ENCODE data around the gene RPTOR.

The RPTOR gene

DNA sequence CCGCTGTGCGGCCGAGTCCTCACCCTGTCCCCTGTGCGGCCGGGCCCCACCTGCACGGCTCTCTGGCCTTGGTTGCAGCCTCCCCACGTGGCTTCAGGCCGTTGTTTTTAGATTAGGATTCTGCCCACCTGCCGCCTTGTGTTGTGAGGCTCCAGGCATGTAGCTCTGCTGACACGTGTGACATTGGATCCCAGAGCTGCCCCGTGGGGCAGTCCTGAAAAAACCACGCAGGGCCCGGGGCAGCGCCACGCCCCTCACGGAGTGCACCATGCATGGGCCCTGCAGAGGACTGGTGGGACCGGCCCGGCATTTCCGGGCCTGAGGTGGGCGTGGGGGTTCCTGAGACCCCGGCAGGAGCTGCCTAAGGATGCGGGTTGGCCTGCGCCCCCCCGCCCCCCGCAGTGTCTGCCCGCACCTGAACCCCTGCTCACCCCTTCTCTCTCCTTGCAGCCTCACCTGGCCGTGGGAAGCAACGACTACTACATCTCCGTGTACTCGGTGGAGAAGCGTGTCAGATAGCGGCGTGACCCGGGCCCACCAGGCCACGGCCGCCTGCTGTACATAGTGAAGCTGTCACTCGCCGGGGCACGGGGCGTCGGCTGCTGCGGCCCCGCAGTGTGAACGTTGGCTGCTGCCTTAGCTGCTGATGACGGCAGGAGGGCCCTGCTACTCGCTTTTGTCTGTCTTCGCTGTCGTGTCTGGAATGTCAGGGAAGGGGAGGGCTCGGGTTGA, 419.3 kb downstream of the RPTOR start:
- TF ChIP-seq, protein P1, sequence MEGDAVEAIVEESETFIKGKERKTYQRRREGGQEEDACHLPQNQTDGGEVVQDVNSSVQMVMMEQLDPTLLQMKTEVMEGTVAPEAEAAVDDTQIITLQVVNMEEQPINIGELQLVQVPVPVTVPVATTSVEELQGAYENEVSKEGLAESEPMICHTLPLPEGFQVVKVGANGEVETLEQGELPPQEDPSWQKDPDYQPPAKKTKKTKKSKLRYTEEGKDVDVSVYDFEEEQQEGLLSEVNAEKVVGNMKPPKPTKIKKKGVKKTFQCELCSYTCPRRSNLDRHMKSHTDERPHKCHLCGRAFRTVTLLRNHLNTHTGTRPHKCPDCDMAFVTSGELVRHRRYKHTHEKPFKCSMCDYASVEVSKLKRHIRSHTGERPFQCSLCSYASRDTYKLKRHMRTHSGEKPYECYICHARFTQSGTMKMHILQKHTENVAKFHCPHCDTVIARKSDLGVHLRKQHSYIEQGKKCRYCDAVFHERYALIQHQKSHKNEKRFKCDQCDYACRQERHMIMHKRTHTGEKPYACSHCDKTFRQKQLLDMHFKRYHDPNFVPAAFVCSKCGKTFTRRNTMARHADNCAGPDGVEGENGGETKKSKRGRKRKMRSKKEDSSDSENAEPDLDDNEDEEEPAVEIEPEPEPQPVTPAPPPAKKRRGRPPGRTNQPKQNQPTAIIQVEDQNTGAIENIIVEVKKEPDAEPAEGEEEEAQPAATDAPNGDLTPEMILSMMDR (IDR thresholded peaks at IDR 0.05; ENCODE audit: insufficient read depth, low read length, missing control alignments): no peak
- H3K4me3 ChIP-seq (ENCODE audit: low read depth, low read length): no peak overlapping the region
- CTCF ChIA-PET: interaction anchor here (1.0 kb wide), 1 partner anchor 11 kb away, joined by 3 read pairs; no protein-coding TSS in a partner anchor
- no peak for DNase-seq (ENCODE audit: low read depth, low spot score)
- POLR2A ChIA-PET: no interaction called here

DNA sequence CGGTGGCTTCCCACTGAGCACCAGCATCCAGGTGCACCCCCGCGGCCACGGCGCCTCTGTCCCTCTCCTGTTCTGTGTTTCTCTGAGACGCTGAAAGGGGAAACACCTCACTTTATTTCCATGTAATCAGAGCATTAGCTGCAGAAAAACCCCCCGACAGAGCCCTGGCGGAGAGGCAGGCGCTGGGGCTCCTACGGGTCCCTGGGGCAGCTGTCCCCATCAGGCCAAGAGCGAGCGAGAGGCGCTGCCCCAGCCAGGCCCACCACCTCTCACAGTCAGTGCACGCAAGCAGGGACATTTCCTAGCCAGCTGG, 419.9 kb downstream of the RPTOR start:
- ChIA-PET POLR2A (no interaction called here), CTCF (no interaction called here)
- H3K4me3 ChIP-seq (ENCODE audit: low read depth, low read length): no peak overlapping the region
- TF ChIP-seq, protein P1 (IDR thresholded peaks at IDR 0.05; ENCODE audit: insufficient read depth, low read length, missing control alignments): no peak
- no peak for DNase-seq (ENCODE audit: low read depth, low spot score)

DNA sequence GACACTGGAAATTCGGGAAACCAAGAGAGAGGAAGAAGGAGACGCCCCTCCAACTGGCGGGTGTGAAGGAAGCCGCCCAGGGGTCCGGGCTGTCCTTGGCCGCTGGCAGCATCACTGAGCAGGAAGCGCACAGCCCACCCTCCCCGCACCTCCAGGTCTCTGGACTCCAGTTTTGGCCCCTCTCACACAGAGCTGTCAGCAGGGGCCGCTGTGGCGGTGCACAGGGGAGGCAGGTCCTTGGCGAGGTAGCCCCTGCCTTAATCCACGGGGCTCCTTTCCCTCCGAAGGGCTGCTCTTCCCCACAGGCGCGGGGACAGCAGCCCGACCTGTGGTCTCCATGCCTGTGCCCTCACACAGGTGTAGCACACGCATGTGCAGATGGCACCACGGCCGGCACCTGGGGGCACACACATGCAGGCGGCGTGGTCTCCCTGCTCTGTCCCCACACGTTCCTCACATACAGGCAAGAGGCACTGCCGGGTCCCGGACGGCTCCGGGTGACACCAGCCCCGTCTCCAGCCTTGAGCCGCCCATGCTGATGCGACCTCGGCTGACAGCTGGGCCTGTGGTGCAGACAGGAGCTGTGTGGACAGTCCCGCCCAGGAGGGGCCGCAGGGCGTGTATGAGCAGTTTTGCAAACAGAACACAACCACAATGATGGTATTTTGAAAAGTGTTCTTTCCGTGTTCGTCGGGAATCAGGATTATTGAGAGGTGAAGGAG, 420.4 kb downstream of the RPTOR start:
- ChIA-PET POLR2A (no interaction called here), CTCF (no interaction called here)
- TF ChIP-seq, protein P1 (IDR thresholded peaks at IDR 0.05; ENCODE audit: insufficient read depth, low read length, missing control alignments): no peak
- H3K4me3 ChIP-seq (ENCODE audit: low read depth, low read length): no peak overlapping the region
- DNase-seq (ENCODE audit: low read depth, low spot score): no peak

DNA sequence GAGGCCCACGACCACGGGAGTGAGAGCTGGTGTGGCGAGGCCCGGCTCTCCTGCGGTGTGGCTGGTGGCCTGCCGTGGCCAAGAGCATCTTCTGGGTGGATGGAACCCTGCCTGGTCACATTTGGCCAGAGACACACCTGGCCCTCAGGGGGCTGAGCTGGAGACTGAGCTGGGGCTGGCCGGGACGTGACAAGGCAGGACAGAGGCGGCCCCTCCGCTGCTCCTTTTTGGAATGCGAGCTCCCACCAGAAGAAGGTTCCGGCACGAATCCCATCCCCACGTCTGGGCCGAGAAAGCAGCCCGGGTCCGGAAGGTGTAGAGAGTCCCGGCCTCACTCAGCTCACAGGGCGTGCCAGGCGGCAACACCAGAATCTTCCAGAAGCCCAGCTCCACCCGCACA, 421.0 kb downstream of the RPTOR start:
- TF ChIP-seq, protein P1 (IDR thresholded peaks at IDR 0.05; ENCODE audit: insufficient read depth, low read length, missing control alignments): no peak
- H3K4me3 ChIP-seq (ENCODE audit: low read depth, low read length): no peak overlapping the region
- DNase-seq (ENCODE audit: low read depth, low spot score): no peak
- ChIA-PET CTCF (interaction anchor here (0.6 to 0.9 kb wide), 3 partner anchors 9 to 539 kb away, joined by 3 read pairs; no protein-coding TSS in a partner anchor), POLR2A (no interaction called here)

DNA sequence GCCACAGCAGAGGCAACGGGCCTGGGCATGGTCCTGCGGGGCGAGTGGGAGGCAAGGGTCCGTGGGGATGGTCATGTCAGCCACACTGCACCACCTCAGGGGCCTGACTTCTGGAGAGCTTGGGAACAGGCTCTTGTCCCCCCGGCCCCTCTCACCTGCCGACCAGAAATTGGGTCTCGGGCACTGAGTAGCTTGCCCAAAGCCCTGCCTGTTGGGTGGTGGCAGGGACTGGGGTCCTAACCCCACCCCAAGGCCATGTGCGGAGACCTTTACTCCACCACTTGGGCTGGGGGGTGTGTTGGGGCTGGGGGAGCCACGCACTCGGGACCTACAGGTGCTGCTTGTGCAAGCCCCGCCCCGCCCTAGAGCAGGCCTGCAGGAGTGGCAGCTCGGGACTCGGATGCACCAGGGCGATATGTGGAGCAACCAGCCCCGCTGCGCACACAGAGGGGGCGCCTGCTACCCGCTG, 422.8 kb downstream of the RPTOR start:
- ChIA-PET POLR2A (no interaction called here), CTCF (interaction anchor here (3.6 kb wide), 1 partner anchor 541 kb away, joined by 27 read pairs; no protein-coding TSS in a partner anchor)
- TF ChIP-seq, protein P1 (IDR thresholded peaks at IDR 0.05; ENCODE audit: insufficient read depth, low read length, missing control alignments): no peak
- DNase-seq (ENCODE audit: low read depth, low spot score): no peak
- no peak overlapping the region for H3K4me3 ChIP-seq (ENCODE audit: low read depth, low read length)

DNA sequence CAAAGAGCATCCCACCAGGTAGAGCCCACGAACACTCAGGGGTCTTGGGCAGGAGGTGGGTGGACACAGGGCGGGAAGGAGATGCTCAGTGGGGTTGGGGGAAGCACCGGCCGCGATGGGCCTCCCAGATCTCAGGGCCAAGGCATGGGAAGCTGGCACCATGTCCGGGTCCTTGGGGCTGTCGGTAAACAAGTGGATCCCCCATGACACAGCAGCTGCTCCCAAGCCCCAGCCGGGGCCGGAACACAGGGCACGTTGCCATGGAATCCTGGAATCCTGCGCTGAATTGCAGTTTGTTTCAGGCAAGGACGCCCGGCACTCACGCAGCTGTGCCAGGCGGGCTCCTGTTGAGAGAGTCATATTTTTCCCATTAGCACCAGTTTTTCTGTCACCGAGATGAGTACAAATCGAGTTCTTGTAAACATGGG, 424.0 kb downstream of the RPTOR start:
- CTCF ChIA-PET: interaction anchor here (2.7 to 3.6 kb wide), 2 partner anchors 11 to 542 kb away, joined by 6 to 27 read pairs; no protein-coding TSS in a partner anchor

More for the DNA sequence above, 424.0 kb downstream of the RPTOR start:
- POLR2A ChIA-PET: no interaction called here
- H3K4me3 ChIP-seq (ENCODE audit: low read depth, low read length): no peak overlapping the region
- DNase-seq (ENCODE audit: low read depth, low spot score): no peak
- TF ChIP-seq, protein P1 (IDR thresholded peaks at IDR 0.05; ENCODE audit: insufficient read depth, low read length, missing control alignments): no peak
